Mononuclear cell (primary cell): ENCODE results near the gene AGBL1. TPM values are rescaled to one million over a fixed set of nuclear protein-coding genes. Genes with fewer than 3 reads are reported as not detected.
"Not testable (repeated sequence)": the region's sequence is repeated elsewhere in the genome, so short reads cannot be mapped to it uniquely, and the experiment has no call there.

Source experiments
- H3K27me3 ChIP-seq: 2 replicates; pipeline ENCODE4 v1.6.0; 2011; ENCODE audit warnings: low read length, control low read depth; ENCODE audit not compliant: insufficient read depth
- H3K4me1 ChIP-seq: 2 replicates; pipeline ENCODE4 v1.5.1; 2011; ENCODE audit warnings: mild to moderate bottlenecking, low read length, control low read depth; ENCODE audit not compliant: insufficient read depth
- H3K4me3 ChIP-seq: 2 replicates; pipeline ENCODE4 v1.5.1; 2011; ENCODE audit warnings: mild to moderate bottlenecking, low read length, moderate library complexity
- H3K9me3 ChIP-seq: 2 replicates; pipeline ENCODE4 v1.5.1; 2011; ENCODE audit warnings: low read depth, mild to moderate bottlenecking, control low read depth, low read length
- total RNA-seq: library from RNA; depleted of rRNA; stranded (reverse); fragments of >200 nt; gene quantifications from one replicate; pipeline ENCODE4 v1.2.3, GENCODE V29; 2012

AGBL1 gene
- total RNA-seq, 1 donor: under 0.01 TPM

DNA sequence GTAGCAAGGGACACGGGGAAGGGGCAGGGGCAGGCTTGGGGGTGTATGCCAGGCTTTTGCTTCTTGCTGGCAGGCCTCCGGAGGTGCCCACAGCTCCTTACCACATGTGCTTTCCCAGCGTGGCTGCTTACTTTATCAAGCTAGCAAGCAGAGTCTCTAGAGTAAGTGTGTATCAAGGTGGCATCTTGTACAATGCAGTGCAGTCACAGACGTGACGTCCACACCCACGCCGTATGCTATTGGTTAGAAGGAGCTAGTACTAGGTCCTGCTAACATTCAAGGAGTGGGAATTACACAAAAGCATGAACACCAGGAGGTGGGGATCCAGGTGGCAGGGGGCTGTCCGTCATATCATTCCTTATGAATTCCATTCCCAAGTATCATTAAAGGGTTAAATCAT is 15.3 kb upstream of the AGBL1 start:
- no peaks in the 10 kb centered on the region for H3K9me3 ChIP-seq
- H3K4me1 ChIP-seq: no peaks in the 10 kb centered on the region
- no peaks in the 10 kb centered on the region for H3K27me3 ChIP-seq
- no peak overlapping the region for H3K4me3 ChIP-seq

DNA sequence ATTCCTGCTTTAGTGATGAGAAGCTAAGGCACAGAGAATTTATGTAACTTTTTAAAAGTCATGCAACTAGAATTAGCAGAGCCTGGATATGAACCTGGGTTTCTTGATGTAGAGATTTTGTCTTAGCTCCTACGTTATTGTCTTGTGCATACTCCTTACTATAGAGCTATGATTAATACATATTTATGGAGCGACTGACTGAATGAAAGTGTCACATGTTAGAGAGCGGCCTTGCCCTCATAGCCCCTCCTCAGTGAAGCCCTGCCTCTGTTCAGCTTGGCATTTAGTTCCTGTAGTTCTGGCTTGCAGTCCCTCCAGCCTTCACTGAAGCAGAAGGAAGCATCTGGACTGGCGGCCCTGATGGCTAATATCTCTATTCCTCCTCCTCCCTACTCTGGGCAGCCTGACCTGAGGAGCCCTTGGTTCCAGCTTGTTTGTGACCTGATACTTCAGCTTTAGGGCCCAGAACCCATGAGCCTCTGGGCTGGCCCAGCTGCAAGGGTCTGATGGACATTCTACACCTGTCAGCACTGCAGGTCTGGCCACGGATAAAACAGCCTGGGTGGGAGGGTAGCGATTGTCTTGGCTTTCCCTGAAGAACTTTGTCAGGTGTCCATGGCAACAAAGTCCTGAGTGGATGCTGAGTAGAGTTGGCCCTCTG is 13.4 kb upstream of the AGBL1 start:
- H3K4me3 ChIP-seq: no peak overlapping the region
- H3K9me3 ChIP-seq: no peaks in the 10 kb centered on the region
- H3K27me3 ChIP-seq: no peaks in the 10 kb centered on the region
- H3K4me1 ChIP-seq: no peaks in the 10 kb centered on the region

DNA sequence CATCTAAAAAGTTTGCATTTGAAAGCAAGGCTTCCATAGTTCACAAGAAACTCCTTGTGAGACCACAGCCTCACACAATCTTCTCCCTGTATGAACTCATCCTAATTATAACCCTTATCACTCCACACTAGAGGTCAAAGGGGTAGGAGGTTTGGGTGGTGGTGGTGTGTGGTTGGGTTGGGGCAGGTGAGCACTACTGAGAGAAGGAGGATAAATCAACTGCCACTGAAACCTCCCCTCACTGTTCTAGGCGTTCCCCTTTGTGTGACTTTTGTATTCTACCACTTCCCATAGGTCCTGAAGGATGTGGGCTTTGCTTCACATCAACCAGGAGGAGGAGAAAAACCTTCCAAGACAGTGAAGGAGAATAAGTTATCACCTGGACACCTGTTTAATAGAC is 6.4 kb upstream of the AGBL1 start:
- Histone ChIP-seq H3K9me3 (no peaks in the 10 kb centered on the region), H3K4me3 (no peak overlapping the region), H3K4me1 (no peaks in the 10 kb centered on the region), H3K27me3 (no peaks in the 10 kb centered on the region)

DNA sequence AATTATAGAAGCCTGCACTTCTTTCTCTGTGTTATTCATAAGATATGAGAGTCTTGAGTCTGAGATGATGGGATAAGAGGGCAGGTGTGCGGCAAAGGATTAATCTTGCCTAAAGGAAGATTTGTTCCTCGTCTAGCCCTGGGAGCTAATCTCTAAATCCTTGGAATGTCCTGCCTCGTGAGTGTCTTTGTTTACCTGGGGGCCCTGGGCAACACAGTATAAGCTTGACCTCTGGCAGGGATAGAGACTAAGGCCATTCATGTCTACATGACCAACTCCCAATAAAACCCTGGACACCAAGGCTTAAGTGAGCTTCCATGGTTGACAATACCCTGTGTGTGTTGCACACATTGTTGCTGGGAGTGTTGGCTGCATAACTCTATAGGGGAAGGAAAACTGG is 3.2 kb upstream of the AGBL1 start:
- H3K4me3 ChIP-seq: no peak overlapping the region

DNA sequence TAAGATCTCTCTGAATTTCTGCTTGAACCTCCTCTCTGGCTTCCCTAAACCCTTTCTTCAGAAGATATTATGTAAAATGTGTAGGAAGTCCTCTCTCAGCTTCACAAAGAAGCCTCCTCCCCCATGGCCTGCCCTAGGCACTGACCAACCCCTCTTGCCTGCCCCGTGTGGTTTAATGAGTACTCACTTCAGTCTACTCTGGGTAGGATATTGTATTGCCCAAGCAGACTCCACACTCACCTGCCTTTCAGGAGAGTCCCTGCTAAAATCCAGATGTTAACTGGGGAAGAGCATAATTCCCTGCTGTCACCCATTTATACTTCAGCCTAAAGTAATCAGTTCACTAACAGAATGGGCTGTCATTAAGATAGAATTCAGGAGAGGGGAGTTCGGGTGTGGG is 2.6 kb upstream of the AGBL1 start:
- Histone ChIP-seq H3K27me3 (no peaks in the 10 kb centered on the region), H3K4me3 (no peak overlapping the region), H3K4me1 (no peaks in the 10 kb centered on the region), H3K9me3 (no peaks in the 10 kb centered on the region)

More for the DNA sequence above, 3.2 kb upstream of the AGBL1 start:
- Histone ChIP-seq H3K9me3 (no peaks in the 10 kb centered on the region), H3K27me3 (no peaks in the 10 kb centered on the region), H3K4me1 (no peaks in the 10 kb centered on the region)

DNA sequence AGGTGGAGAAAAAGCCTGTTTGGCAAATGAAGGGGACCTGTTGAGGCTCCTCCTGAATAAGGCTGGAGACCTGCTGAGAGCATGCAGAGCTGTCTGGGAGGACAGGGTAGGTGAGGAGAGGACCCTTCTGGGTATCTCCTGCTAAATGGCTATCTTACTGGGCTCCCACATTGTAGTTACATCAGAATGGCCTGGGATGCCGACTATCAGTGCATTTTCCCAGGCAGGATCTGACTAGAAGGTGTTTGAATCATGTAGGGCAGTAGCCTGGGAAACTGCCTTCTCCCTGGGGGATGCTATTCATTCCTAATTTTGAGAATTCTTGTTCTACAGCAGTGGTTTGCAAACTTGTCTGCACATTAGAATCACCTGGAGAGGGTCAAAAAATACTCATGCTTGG is 631 bp downstream of the AGBL1 start:
- Histone ChIP-seq H3K4me3 (no peak overlapping the region), H3K4me1 (no peaks in the 10 kb centered on the region), H3K27me3 (no peaks in the 10 kb centered on the region), H3K9me3 (no peaks in the 10 kb centered on the region)

DNA sequence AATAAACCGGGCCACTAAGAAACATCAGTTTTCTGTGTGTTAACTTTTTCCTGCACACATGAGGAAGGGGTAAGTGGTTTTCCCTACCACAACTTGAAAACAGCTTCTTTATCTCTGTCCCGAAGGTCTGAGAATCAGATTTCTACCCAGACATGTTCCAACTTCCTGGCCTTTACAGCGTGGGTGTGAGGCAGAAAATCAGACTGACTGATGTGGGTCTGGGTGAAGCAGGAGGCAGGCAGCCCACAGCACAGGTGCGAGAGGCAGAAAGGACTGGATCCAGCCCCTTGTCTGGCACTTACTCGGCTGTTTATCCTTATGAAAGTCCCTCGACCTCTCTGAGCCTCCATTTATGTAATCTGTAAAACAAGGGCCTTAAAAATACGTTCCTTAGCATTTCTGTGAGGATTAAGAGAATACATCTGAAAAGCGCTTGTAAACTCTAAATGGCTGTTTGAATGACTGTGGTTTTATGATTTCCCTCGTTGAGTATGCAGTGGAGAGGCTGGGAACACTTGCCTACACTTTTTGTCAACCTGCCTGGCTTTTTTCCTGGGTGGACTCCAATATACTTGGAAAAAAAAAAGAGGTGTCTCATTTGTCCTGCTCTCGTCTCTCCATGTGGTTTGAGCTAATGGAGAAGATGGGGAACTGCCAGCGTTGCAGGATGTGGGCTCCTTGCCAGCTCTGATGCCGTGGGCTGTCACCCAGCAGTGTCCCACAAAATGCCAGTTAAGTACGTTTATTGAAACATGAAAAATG is 3.1 kb downstream of the AGBL1 start:
- Histone ChIP-seq H3K4me3 (no peak overlapping the region), H3K27me3 (no peaks in the 10 kb centered on the region), H3K9me3 (no peaks in the 10 kb centered on the region), H3K4me1 (no peaks in the 10 kb centered on the region)

GRCh38 chr15:86087808-86088207 is 8.1 kb downstream of the AGBL1 start:
- H3K9me3 ChIP-seq: no peaks in the 10 kb centered on the region
- no peaks in the 10 kb centered on the region for H3K4me1 ChIP-seq
- H3K27me3 ChIP-seq: no peaks in the 10 kb centered on the region
- no peak overlapping the region for H3K4me3 ChIP-seq

GRCh38 chr15:86089422-86089821 is 9.8 kb downstream of the AGBL1 start:
- Histone ChIP-seq H3K9me3 (no peaks in the 10 kb centered on the region), H3K27me3 (no peaks in the 10 kb centered on the region), H3K4me1 (no peaks in the 10 kb centered on the region), H3K4me3 (no peak overlapping the region)

- Histone ChIP-seq H3K4me3 (no peak overlapping the region), H3K9me3 (no peaks in the 10 kb centered on the region), H3K4me1 (no peaks in the 10 kb centered on the region), H3K27me3 (peaks cover 2% of the 10 kb centered on the region)
Measured at GRCh38 chr15:86101818-86102217, 22.1 kb downstream of the AGBL1 start.

- no peak overlapping the region for H3K4me3 ChIP-seq
- H3K4me1 ChIP-seq: no peaks in the 10 kb centered on the region
- no peaks in the 10 kb centered on the region for H3K9me3 ChIP-seq
- no peaks in the 10 kb centered on the region for H3K27me3 ChIP-seq
Measured at GRCh38 chr15:86103825-86104224, 24.2 kb downstream of the AGBL1 start.

DNA sequence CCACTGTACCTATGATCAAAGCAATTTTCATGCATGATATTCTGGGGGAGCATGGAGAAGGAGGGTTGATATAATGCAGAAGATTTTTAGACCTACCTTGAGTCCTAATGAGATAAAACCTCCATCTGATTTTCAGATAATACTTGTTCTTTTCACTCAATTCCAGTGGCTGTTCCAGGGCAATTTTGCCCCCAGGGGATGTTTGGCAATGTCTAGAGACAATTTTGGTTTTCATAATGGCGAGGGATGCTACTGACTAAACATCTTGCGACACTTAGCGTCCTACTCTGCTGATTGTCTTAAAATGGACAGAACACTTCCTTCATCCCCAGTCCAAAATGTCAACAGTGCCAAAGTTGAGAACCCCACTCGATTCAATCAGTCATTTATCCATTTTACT is 26.6 kb downstream of the AGBL1 start:
- Histone ChIP-seq H3K4me1 (no peaks in the 10 kb centered on the region), H3K9me3 (no peaks in the 10 kb centered on the region)

GRCh38 chr15:86115145-86115801 is 35.6 kb downstream of the AGBL1 start:
- Histone ChIP-seq H3K4me1 (no peaks in the 10 kb centered on the region), H3K27me3 (no peaks in the 10 kb centered on the region), H3K9me3 (no peaks in the 10 kb centered on the region), H3K4me3 (no peak overlapping the region)

More for the DNA sequence above, 26.6 kb downstream of the AGBL1 start:
- H3K27me3 ChIP-seq: no peaks in the 10 kb centered on the region
- no peak overlapping the region for H3K4me3 ChIP-seq

DNA sequence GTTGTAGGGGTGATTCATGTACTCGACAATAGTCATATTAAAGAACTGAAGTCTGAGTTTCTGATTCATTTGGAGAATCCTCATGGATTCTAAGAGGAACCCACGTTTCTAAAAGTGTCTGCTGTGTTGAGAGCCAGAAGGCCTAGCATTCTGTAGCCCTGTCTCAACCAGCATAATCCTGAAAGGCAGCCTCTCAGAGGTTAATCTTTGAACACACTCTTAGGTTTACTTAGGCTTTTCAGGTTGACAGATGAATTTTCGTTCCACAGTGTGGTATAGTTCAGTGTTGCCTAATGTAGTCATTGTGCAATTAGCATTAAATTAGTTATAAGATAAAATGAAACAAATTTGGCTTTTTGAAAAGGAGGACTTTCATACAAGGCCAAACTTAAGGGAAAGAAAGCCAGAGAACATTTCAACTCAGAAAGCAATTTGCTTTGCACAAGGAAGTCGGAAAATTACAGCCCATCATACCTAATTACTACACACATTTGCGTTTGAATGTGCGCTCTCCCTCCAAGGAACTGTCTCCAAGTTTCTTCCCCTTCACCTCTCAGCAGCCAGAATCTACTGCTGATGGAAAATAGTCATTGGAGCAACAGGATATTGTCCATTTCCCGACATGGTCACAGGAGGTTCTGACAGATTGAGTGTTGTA is 42.0 kb downstream of the AGBL1 start:
- Histone ChIP-seq H3K27me3 (no peaks in the 10 kb centered on the region), H3K9me3 (no peaks in the 10 kb centered on the region), H3K4me3 (no peak overlapping the region), H3K4me1 (no peaks in the 10 kb centered on the region)

- H3K9me3 ChIP-seq, H3K27me3 ChIP-seq, H3K4me3 ChIP-seq, H3K4me1 ChIP-seq: not testable (repeated sequence)
Measured at GRCh38 chr15:86122691-86123391, 43.2 kb downstream of the AGBL1 start.
